GM10266 (cell line): ENCODE data around the gene BDKRB1.

Source experiments
- DNase-seq: peaks from one replicate; pipeline ENCODE4 v3.0.0; 2012; ENCODE audit errors: extremely low spot score
- CTCF ChIP-seq: IDR thresholded peaks from 2 replicates; pipeline ENCODE4 v1.5.1; 2012; ENCODE audit warnings: mild to moderate bottlenecking, low read depth; ENCODE audit not compliant: control insufficient read depth, insufficient read depth; ENCODE audit errors: missing control alignments

Gene BDKRB1

GRCh38 chr14:96252323-96252998 lies 3.5 kb upstream of the BDKRB1 start:
- no peak for DNase-seq
- TF ChIP-seq CTCF = no peak

- no peak for TF ChIP-seq CTCF
- no peak for DNase-seq
These were observed 2.9 kb upstream of the BDKRB1 start for GRCh38 chr14:96252999-96253539.

GRCh38 chr14:96254687-96255086 lies 1.3 kb upstream of the BDKRB1 start:
- DNase-seq = no peak
- no peak for TF ChIP-seq CTCF

- TF ChIP-seq CTCF = no peak
- DNase-seq = no peak
These were observed 397 bp downstream of the BDKRB1 start for GRCh38 chr14:96256407-96256806.

- TF ChIP-seq CTCF = no peak
These were observed 1.0 kb downstream of the BDKRB1 start for GRCh38 chr14:96257056-96257455.

GRCh38 chr14:96257900-96258299 lies 1.9 kb downstream of the BDKRB1 start:
- DNase-seq = no peak

More at GRCh38 chr14:96257056-96257455, 1.0 kb downstream of the BDKRB1 start:
- DNase-seq = no peak

More at GRCh38 chr14:96257900-96258299, 1.9 kb downstream of the BDKRB1 start:
- no peak for TF ChIP-seq CTCF
